HG03135 (cell line): ENCODE data around the gene OR5AS1.
"Not testable (repeated sequence)": the region's sequence is repeated elsewhere in the genome, so short reads cannot be mapped to it uniquely, and the experiment has no call there.

Experiments used
- ATAC-seq: cut with Tn5 transposase; IDR thresholded peaks from one replicate; pipeline ENCODE4 v1.9.1; 2021; ENCODE audit warnings: mild to moderate bottlenecking, moderate library complexity; ENCODE audit not compliant: unreplicated experiment

The OR5AS1 gene

GRCh38 chr11:56027354-56027753 lies at the start of gene OR5AS1:
TSS of gene OR5AS1 (plus strand) at chr11:56027654. CDS start at chr11:56030419, 2,765 bp downstream.
- no peak for ATAC-seq

- no peak for ATAC-seq
These were observed 32.9 kb upstream of the OR5AS1 start, which contains the start of gene OR5F1 for GRCh38 chr11:55994525-55994924. TSS of gene OR5F1 (minus strand) at chr11:55994625. CDS start at chr11:55994625, 0 bp downstream.

GRCh38 chr11:56010716-56011115 lies 16.7 kb upstream of the OR5AS1 start:
- no peak for ATAC-seq

- no peak for ATAC-seq
These were observed 13.6 kb upstream of the OR5AS1 start for GRCh38 chr11:56013805-56014204.

GRCh38 chr11:56045538-56045937 lies 18.1 kb downstream of the OR5AS1 start:
- no peak for ATAC-seq

GRCh38 chr11:56048480-56048879 lies 21.0 kb downstream of the OR5AS1 start:
- ATAC-seq, result no peak

- ATAC-seq, result no peak
These were observed 22.0 kb downstream of the OR5AS1 start for GRCh38 chr11:56049487-56049886.

GRCh38 chr11:56056366-56056765 lies 28.9 kb downstream of the OR5AS1 start:
- ATAC-seq, result not testable (repeated sequence)

GRCh38 chr11:56057661-56058237 lies 30.3 kb downstream of the OR5AS1 start:
- ATAC-seq, result not testable (repeated sequence)

- not testable (repeated sequence) for ATAC-seq
These were observed 30.9 kb downstream of the OR5AS1 start for GRCh38 chr11:56058260-56058780.

GRCh38 chr11:56066980-56067379 lies 39.5 kb downstream of the OR5AS1 start:
- no peak for ATAC-seq
